Measurements from ENCODE around the gene ZNF524. TPM values are rescaled to one million over a fixed set of nuclear protein-coding genes. Genes with fewer than 3 reads are reported as not detected.
A peak's percentile ranks its signal among the peaks of the same experiment; 100 is the strongest.

ZNF524 gene
- total and polyA plus RNA-seq, 9 of the 15 experiments (the other 6 are each of a cell fraction or from before 2014, with no cell fraction given) = 0.08 to 15.6 (median 2.9) TPM

- TF ChIP-seq PBX2 (CRISPR knock-in tag; IDR thresholded peaks at IDR 0.05; ENCODE audit: low read depth) (no peak), PBX2 (tag; conservative IDR thresholded peaks at IDR 0.05; ENCODE audit: low read depth) (no peak), HNRNPL (IDR thresholded peaks at IDR 0.05; ENCODE audit: low read depth, low read length) (no peak)
Measured at GRCh38 chr19:55641426-55642152, 41.5 kb downstream of the ZNF524 start (continued).

- TSS peak; percentile 25 for BruUV-seq (replicated peaks)
- Histone ChIP-seq H3K9me3 (replicated peaks; ENCODE audit: control insufficient read depth, insufficient read depth, low read depth, low read length) (no peaks in the 10 kb centered on the region), H3K36me3 (ENCODE audit: control insufficient read depth, insufficient read depth, low read length) (peaks cover 36% of the 10 kb centered on the region; the same call in 2 of the 3 replicates), H3K9ac (ENCODE audit: insufficient read depth in 1 of 2, low read depth in 2 of 2, low read length in 2 of 2) (peak overlapping the region; percentile 88 to 98; a peak in 3 of 4 replicates), H3K79me2 (ENCODE audit: control insufficient read depth, insufficient read depth, low read length) (peaks cover 80% of the 10 kb centered on the region), H3K4me1 (replicated peaks in 1 of 2; ENCODE audit: control insufficient read depth in 2 of 2, insufficient read depth in 2 of 2, low read length in 2 of 2) (peaks cover 41 to 65% of the 10 kb centered on the region in 2 experiments), H3K9me1 (ENCODE audit: control insufficient read depth, insufficient read depth, low read length) (no peaks in the 10 kb centered on the region), H3K27me3 (ENCODE audit: control insufficient read depth in 2 of 2, insufficient read depth in 2 of 2, low read length in 2 of 2) (no peaks in the 10 kb centered on the region), H2AFZ (ENCODE audit: low read depth, low read length) (no peak overlapping the region), H3K4me2 (ENCODE audit: insufficient read depth, low read length) (peak overlapping the region; percentile 91), H4K20me1 (replicated peaks; ENCODE audit: control insufficient read depth, insufficient read depth, low read length) (no peaks in the 10 kb centered on the region), H3K4me3 (peak overlapping the region; percentile 94), H3K27ac (ENCODE audit: extremely low read depth, low read depth, low read length) (peak overlapping the region; percentile 74; the same call in 2 of the 3 replicates)
- no peak for ATAC-seq
- WGBS (ENCODE audit: insufficient coverage, low coverage, missing lambda C conversion rate) = 17% methylated on average over 30 of the region's 65 CpGs
- in situ Hi-C loops (cut with MboI) = loop anchor here (25.0 kb wide), 2 partner anchors 505 to 670 kb away; partner anchors contain the start of genes TNNT1 and ZSCAN5A
- CTCF ChIA-PET (ENCODE audit: low intra/inter-chr PET ratio) = interaction anchor here (0.6 kb wide), 1 partner anchor 682 kb away, joined by 6 read pairs; no protein-coding TSS in a partner anchor
- DNase-seq (ENCODE audit: extremely low read depth in 1 of 4, low spot score in 3 of 4) = peak in 2 of 4 experiments; percentile 28 to 53
- peak; percentile 40 for FAIRE-seq
- POLR2A ChIA-PET = interaction anchor here (0.6 to 2.3 kb wide), 2 partner anchors 12 to 475 kb away, joined by 3 to 8 read pairs; partner anchors contain the start of gene U2AF2
- intact Hi-C loops (cut with micrococcal nuclease) = no loop called here
- TF ChIP-seq ZNF431 (CRISPR knock-in tag; IDR thresholded peaks at IDR 0.05) (no peak), KDM1A (IDR thresholded peaks at IDR 0.05) (peak; percentile 87 to 89; a peak in 2 of 4 replicates), LEF1 (IDR thresholded peaks at IDR 0.05) (no peak), ZNF785 (CRISPR knock-in tag; IDR thresholded peaks at IDR 0.05) (no peak), SFPQ (IDR thresholded peaks at IDR 0.05; ENCODE audit: low read depth, low read length) (no peak), HSF4 (CRISPR knock-in tag; IDR thresholded peaks at IDR 0.05; ENCODE audit: borderline replicate concordance) (no peak), RFX1 (IDR thresholded peaks at IDR 0.05) (no peak), ELF4 (CRISPR knock-in tag; IDR thresholded peaks at IDR 0.05) (no peak), HDAC1 (IDR thresholded peaks at IDR 0.05) (0 out of 4 replicates have a peak, but pooled peaks of 1 of the 2 experiments have one; percentile 41)
Measured at GRCh38 chr19:55642153-55643002, 42.3 kb downstream of the ZNF524 start.
